ENCODE results near the gene DCAF15.

GRCh38 chr19:13995878-13996765 is 43.8 kb downstream of the DCAF15 start:
- TF ChIP-seq POLR2A (IDR thresholded peaks at IDR 0.05; ENCODE audit: extremely low read depth, insufficient read length), result no peak
- TF ChIP-seq, protein P1, sequence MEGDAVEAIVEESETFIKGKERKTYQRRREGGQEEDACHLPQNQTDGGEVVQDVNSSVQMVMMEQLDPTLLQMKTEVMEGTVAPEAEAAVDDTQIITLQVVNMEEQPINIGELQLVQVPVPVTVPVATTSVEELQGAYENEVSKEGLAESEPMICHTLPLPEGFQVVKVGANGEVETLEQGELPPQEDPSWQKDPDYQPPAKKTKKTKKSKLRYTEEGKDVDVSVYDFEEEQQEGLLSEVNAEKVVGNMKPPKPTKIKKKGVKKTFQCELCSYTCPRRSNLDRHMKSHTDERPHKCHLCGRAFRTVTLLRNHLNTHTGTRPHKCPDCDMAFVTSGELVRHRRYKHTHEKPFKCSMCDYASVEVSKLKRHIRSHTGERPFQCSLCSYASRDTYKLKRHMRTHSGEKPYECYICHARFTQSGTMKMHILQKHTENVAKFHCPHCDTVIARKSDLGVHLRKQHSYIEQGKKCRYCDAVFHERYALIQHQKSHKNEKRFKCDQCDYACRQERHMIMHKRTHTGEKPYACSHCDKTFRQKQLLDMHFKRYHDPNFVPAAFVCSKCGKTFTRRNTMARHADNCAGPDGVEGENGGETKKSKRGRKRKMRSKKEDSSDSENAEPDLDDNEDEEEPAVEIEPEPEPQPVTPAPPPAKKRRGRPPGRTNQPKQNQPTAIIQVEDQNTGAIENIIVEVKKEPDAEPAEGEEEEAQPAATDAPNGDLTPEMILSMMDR (IDR thresholded peaks at IDR 0.05; ENCODE audit: low read depth, low read length), result no peak
- TF ChIP-seq, protein P2, sequence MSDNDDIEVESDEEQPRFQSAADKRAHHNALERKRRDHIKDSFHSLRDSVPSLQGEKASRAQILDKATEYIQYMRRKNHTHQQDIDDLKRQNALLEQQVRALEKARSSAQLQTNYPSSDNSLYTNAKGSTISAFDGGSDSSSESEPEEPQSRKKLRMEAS (IDR thresholded peaks at IDR 0.05; ENCODE audit: low read depth, low read length), result no peak

Measured in NB4 (cell line).